Measurements from ENCODE around the gene PDE4D. TPM values are rescaled to one million over a fixed set of nuclear protein-coding genes. Genes with fewer than 3 reads are reported as not detected.

PDE4D gene
- total RNA-seq, 1 donor from 2014 or later: 44.8 TPM

DNA sequence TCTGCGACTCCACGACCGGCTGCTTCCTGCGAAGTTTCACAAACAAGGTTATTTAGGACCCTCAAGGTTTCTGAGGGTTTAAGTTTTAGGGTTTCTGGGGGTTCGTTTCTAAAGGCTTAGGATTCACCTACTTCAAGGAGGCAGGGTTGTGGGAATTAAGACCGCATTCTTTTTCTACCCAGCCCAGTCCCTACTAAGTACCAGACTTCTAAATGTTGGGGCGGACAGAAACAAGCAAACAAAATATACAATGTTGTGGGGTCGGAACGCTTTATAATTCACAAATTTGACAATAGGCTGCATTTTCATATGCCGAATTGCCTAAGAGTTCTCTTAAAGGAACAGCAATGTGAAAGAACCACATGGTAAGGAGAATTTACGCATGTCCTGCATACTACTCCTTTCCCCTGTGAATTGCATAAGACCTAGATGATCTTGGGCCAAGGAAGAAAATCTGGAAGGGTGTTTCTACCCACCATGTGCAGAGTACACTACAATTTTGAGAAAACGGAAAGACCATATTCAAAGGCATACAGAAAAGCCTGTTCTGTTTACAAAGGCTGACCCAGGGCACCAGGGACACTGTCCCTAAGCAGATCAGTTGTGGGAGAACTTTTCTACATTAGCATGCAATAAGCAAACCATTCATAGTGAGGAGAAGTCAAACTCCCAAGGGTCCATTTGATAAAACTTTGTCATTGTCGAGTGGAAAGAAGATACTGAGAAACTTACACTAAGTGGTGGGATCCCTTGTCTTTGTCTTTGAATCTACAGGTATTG lies 853.3 kb downstream of the PDE4D start:
- no peaks in the 10 kb centered on the region for H3K27me3 ChIP-seq
- TF ChIP-seq, protein P1, sequence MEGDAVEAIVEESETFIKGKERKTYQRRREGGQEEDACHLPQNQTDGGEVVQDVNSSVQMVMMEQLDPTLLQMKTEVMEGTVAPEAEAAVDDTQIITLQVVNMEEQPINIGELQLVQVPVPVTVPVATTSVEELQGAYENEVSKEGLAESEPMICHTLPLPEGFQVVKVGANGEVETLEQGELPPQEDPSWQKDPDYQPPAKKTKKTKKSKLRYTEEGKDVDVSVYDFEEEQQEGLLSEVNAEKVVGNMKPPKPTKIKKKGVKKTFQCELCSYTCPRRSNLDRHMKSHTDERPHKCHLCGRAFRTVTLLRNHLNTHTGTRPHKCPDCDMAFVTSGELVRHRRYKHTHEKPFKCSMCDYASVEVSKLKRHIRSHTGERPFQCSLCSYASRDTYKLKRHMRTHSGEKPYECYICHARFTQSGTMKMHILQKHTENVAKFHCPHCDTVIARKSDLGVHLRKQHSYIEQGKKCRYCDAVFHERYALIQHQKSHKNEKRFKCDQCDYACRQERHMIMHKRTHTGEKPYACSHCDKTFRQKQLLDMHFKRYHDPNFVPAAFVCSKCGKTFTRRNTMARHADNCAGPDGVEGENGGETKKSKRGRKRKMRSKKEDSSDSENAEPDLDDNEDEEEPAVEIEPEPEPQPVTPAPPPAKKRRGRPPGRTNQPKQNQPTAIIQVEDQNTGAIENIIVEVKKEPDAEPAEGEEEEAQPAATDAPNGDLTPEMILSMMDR (IDR thresholded peaks at IDR 0.05): no peak
- DNase-seq (ENCODE audit: low spot score in 2 of 2): no peak
- no peaks in the 10 kb centered on the region for H3K36me3 ChIP-seq
- peaks cover 0 to 22% of the 10 kb centered on the region in 2 donors for H3K4me1 ChIP-seq
- peak overlapping the region; percentile 51 to 82 for H3K27ac ChIP-seq
- peak overlapping the region; percentile 78 to 80 for H3K4me3 ChIP-seq
- no peaks in the 10 kb centered on the region for H3K9me3 ChIP-seq
- intact Hi-C loops (cut with DNase I): no loop called here

DNA sequence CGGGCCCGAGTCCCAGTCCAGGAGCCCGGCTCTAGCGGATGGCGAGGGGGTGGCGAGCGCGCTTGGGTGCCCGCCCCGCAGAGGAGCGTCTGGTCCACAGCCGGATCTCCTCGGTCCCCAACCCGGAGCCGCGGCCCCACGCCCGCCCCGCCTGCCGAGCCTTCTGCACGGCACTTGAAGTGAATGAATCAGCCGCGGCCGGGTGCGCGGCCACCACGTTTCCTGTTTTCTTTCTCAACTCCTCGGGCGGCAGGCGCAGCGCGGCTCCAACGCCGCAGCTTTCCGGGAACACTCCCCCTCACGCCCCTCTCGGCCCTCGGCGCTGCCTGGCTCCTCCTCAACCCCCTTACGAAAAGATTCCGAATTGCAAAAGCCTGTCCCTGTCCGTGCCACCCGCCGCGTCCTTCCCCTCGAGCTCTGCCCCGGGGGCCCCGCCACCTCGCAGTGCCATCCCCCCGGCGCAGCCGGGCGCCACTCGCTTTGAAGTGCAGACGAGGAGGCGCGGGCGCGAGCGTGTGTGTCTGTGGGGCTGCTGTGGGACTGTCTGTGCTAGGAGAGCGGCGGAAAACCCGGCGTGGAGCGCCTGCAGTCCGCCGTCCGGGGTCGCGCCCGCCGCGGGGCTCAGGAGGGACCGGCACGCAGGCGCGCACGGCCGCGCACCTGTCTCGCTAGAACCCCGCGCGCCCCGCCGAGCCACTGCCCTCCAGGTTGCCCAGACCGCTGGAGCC lies 854.1 kb downstream of the PDE4D start:
- Histone ChIP-seq H3K4me3 (peak overlapping the region; percentile 78 to 80), H3K27ac (peak overlapping the region; percentile 51 to 82), H3K4me1 (peaks cover 0 to 22% of the 10 kb centered on the region in 2 donors), H3K27me3 (no peaks in the 10 kb centered on the region), H3K9me3 (no peaks in the 10 kb centered on the region), H3K36me3 (no peaks in the 10 kb centered on the region)
- DNase-seq (ENCODE audit: low spot score in 2 of 2): peak; percentile 40 to 93
- intact Hi-C loops (cut with DNase I): loop anchor here (1.0 to 10.0 kb wide), 4 partner anchors 88 to 155 kb away; no protein-coding TSS in a partner anchor
- TF ChIP-seq, protein P1 (IDR thresholded peaks at IDR 0.05): no peak

DNA sequence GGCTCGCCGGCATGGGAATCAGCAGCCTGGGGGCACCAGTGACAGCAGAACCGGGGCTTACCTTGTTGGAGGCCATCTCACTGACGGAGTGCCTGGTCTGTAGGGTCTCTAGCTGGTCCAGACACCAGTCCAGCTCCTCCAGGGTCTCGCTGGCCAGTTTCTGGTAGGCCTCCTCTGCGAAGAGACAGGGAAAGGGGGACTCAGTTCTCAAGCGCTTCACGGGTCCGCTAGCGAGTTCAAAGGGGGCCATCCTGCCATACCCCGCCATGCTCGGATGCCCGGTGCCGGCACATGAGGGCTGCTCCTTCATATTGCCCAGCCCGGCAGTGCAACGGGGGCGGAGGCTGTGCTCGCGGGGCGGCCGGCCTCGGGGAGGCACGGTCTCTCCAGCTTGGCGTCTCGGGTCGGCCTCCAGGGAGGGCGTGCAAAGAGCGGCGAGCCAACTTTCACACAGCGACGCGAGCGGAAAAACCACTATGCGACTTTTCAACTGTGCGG lies 854.7 kb downstream of the PDE4D start:
- no peaks in the 10 kb centered on the region for H3K9me3 ChIP-seq
- no peaks in the 10 kb centered on the region for H3K27me3 ChIP-seq
- H3K36me3 ChIP-seq: no peaks in the 10 kb centered on the region
- intact Hi-C loops (cut with DNase I): loop anchor here (1.0 to 10.0 kb wide), 4 partner anchors 88 to 154 kb away; no protein-coding TSS in a partner anchor
- peaks cover 0 to 22% of the 10 kb centered on the region in 2 donors for H3K4me1 ChIP-seq
- peak overlapping the region; percentile 51 to 82 for H3K27ac ChIP-seq
- TF ChIP-seq, protein P1 (IDR thresholded peaks at IDR 0.05): no peak
- DNase-seq (ENCODE audit: low spot score in 2 of 2): no peak
- H3K4me3 ChIP-seq: peak overlapping the region; percentile 78 to 80

DNA sequence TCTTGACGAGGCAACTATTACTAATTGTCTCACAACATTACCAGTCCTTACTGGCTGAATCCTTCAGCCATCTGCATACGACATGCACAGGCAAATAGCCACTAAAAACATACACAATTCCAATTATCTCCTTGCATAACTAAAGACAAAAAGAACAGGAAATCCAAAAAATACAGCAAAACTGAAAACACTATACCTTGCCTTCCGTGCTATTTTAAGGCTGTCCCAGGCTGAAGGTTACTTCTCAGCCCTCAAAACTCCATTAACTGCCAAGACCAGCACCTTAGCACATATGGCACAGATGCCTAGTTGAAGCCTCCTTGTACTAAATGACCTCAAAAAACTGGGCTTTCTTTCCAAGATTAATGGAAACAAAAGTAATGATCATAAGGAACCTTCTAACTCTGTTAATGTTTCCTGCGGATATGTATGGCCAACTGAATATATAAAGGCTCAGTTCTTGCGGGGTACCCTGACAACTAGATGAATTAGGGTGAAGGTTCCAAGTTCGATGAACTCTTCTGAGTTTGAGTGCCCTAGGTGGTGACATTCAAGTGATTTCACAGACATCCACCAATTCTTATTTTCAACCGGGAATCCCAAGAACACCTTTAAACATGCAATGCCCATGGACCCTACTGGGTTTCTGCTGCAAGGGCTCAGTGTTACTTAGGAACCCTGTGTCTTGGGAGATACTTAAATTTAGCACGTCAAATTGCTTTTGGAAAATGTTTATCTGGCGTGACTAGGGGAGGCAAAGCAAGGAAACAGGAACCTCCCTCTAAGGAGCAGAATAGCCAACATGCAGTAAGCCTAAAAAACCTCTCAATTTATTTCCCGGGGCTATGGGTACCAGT lies 855.4 kb downstream of the PDE4D start:
- DNase-seq (ENCODE audit: low spot score in 2 of 2): no peak
- no peaks in the 10 kb centered on the region for H3K27me3 ChIP-seq
- peak overlapping the region; percentile 51 to 82 for H3K27ac ChIP-seq
- H3K9me3 ChIP-seq: no peaks in the 10 kb centered on the region
- TF ChIP-seq, protein P1 (IDR thresholded peaks at IDR 0.05): no peak
- H3K4me1 ChIP-seq: peaks cover 0 to 22% of the 10 kb centered on the region in 2 donors
- no peaks in the 10 kb centered on the region for H3K36me3 ChIP-seq
- peak overlapping the region; percentile 78 to 80 for H3K4me3 ChIP-seq
- intact Hi-C loops (cut with DNase I): loop anchor here (2.0 to 10.0 kb wide), 3 partner anchors 115 to 153 kb away; no protein-coding TSS in a partner anchor

DNA sequence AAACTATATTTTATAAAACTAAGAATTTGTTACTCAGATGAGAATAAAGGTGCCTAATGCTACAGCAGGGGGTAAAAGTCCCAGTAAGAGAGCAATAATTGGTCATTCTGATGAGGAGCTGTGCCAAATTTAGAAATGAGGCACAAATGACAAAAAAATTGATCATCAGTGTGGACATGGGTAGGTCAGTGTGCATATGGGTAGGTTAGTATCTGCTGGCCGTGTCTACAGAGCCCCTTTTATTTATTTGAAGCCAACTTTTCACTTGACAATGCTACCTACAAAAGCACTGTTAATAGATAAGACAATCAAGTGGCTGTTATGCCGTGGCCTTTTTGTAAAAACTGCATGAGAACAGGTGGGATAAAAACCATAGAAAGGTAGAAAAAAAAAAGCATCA lies 856.1 kb downstream of the PDE4D start:
- no peak overlapping the region for H3K27ac ChIP-seq
- no peaks in the 10 kb centered on the region for H3K36me3 ChIP-seq
- H3K9me3 ChIP-seq: no peaks in the 10 kb centered on the region
- peak overlapping the region in 1 of 2 donors; percentile 80 for H3K4me3 ChIP-seq
- TF ChIP-seq, protein P1 (IDR thresholded peaks at IDR 0.05): no peak
- H3K4me1 ChIP-seq: peaks cover 0 to 18% of the 10 kb centered on the region in 2 donors
- no peaks in the 10 kb centered on the region for H3K27me3 ChIP-seq
- intact Hi-C loops (cut with DNase I): loop anchor here (5.0 to 10.0 kb wide), 2 partner anchors 135 to 153 kb away; no protein-coding TSS in a partner anchor
- DNase-seq (ENCODE audit: low spot score in 2 of 2): no peak
